Activated naive CD4-positive, alpha-beta T cell treated with anti-CD3 and anti-CD28 coated beads, Interleukin-2, amount 50 U/mL, for 24 hours (primary cell): ENCODE measurements around the gene ZNF442.
"Not testable (repeated sequence)": the region's sequence is repeated elsewhere in the genome, so short reads cannot be mapped to it uniquely, and the experiment has no call there.

Experiments
- H3K27ac Mint-ChIP-seq: one replicate; pipeline ENCODE4 v1.8.0; 2021; ENCODE audit warnings: mild to moderate bottlenecking, mixed read lengths
- H3K27me3 Mint-ChIP-seq: one replicate; pipeline ENCODE4 v1.8.0; 2021; ENCODE audit warnings: mixed read lengths
- H3K36me3 Mint-ChIP-seq: one replicate; pipeline ENCODE4 v1.8.0; 2021; ENCODE audit warnings: mixed read lengths
- H3K4me1 Mint-ChIP-seq: one replicate; pipeline ENCODE4 v1.8.0; 2021; ENCODE audit warnings: mixed read lengths
- H3K4me3 Mint-ChIP-seq: one replicate; pipeline ENCODE4 v1.8.0; 2021; ENCODE audit warnings: mild to moderate bottlenecking, mixed read lengths
- H3K9me3 Mint-ChIP-seq: one replicate; pipeline ENCODE4 v1.8.0; 2021; ENCODE audit warnings: mixed read lengths

The ZNF442 gene

GRCh38 chr19:12365236-12366162 lies at the start of gene ZNF442:
Gene ZNF442 (minus strand): TSS chr19:12365683. CDS start chr19:12363631, 2,052 bp downstream.
- Mint-ChIP-seq H3K9me3 (no peaks in the 10 kb centered on the region), H3K27me3 (no peaks in the 10 kb centered on the region), H3K4me3 (peak within 1 kb of the TSS; percentile 98), H3K27ac (peak within 1 kb of the TSS; percentile 68), H3K36me3 (no peaks in the 10 kb centered on the region), H3K4me1 (peaks cover 22% of the 10 kb centered on the region)

GRCh38 chr19:12411893-12412292 lies 46.4 kb upstream of the ZNF442 start:
- Mint-ChIP-seq H3K27ac (no peak overlapping the region), H3K27me3 (no peaks in the 10 kb centered on the region), H3K4me1 (no peaks in the 10 kb centered on the region), H3K36me3 (peaks cover 4% of the 10 kb centered on the region), H3K4me3 (no peak overlapping the region), H3K9me3 (peaks cover 10% of the 10 kb centered on the region)

- H3K4me3 Mint-ChIP-seq, result peak within 1 kb of the TSS; percentile 93
- peaks cover 26% of the 10 kb centered on the region for H3K4me1 Mint-ChIP-seq
- no peaks in the 10 kb centered on the region for H3K9me3 Mint-ChIP-seq
- H3K27ac Mint-ChIP-seq, result peak within 1 kb of the TSS; percentile 89
- peaks cover 12% of the 10 kb centered on the region for H3K36me3 Mint-ChIP-seq
- no peaks in the 10 kb centered on the region for H3K27me3 Mint-ChIP-seq
Measured at GRCh38 chr19:12400633-12401502, 35.4 kb upstream of the ZNF442 start, which contains the start of gene ZNF799. Gene ZNF799 (minus strand): TSS chr19:12401271. CDS start chr19:12401070, 201 bp downstream.

GRCh38 chr19:12399901-12400632 lies 34.6 kb upstream of the ZNF442 start:
- not testable (repeated sequence) for H3K27ac Mint-ChIP-seq, H3K9me3 Mint-ChIP-seq, H3K27me3 Mint-ChIP-seq
- Mint-ChIP-seq H3K36me3 (peaks cover 16% of the 10 kb centered on the region), H3K4me3 (peak overlapping the region; percentile 85), H3K4me1 (peaks cover 30% of the 10 kb centered on the region)

GRCh38 chr19:12391148-12391547 lies 25.7 kb upstream of the ZNF442 start:
- H3K4me3 Mint-ChIP-seq, H3K27ac Mint-ChIP-seq, H3K4me1 Mint-ChIP-seq, H3K27me3 Mint-ChIP-seq: not testable (repeated sequence)
- Mint-ChIP-seq H3K36me3 (peaks cover 46% of the 10 kb centered on the region), H3K9me3 (peaks cover 12% of the 10 kb centered on the region)

GRCh38 chr19:12386365-12386764 lies 20.9 kb upstream of the ZNF442 start:
- not testable (repeated sequence) for H3K27ac Mint-ChIP-seq, H3K4me1 Mint-ChIP-seq, H3K4me3 Mint-ChIP-seq, H3K9me3 Mint-ChIP-seq, H3K27me3 Mint-ChIP-seq
- peaks cover 33% of the 10 kb centered on the region for H3K36me3 Mint-ChIP-seq

- H3K4me3 Mint-ChIP-seq, result no peak overlapping the region
- H3K36me3 Mint-ChIP-seq, result peaks cover 39% of the 10 kb centered on the region
- no peak overlapping the region for H3K27ac Mint-ChIP-seq
- peaks cover 14% of the 10 kb centered on the region for H3K9me3 Mint-ChIP-seq
- no peaks in the 10 kb centered on the region for H3K27me3 Mint-ChIP-seq
- no peaks in the 10 kb centered on the region for H3K4me1 Mint-ChIP-seq
Measured at GRCh38 chr19:12380444-12380737, 14.9 kb upstream of the ZNF442 start.

- no peak overlapping the region for H3K4me3 Mint-ChIP-seq
- no peaks in the 10 kb centered on the region for H3K4me1 Mint-ChIP-seq
- no peaks in the 10 kb centered on the region for H3K27me3 Mint-ChIP-seq
- peaks cover 37% of the 10 kb centered on the region for H3K36me3 Mint-ChIP-seq
- no peak overlapping the region for H3K27ac Mint-ChIP-seq
- peaks cover 14% of the 10 kb centered on the region for H3K9me3 Mint-ChIP-seq
Measured at GRCh38 chr19:12379732-12380443, 14.4 kb upstream of the ZNF442 start.

GRCh38 chr19:12374026-12374425 lies 8.5 kb upstream of the ZNF442 start:
- H3K9me3 Mint-ChIP-seq, result peaks cover 7% of the 10 kb centered on the region
- no peak overlapping the region for H3K4me3 Mint-ChIP-seq

GRCh38 chr19:12364391-12365235 lies 870 bp downstream of the ZNF442 start:
- Mint-ChIP-seq H3K9me3 (no peaks in the 10 kb centered on the region), H3K27ac (peak overlapping the region; percentile 68), H3K36me3 (no peaks in the 10 kb centered on the region), H3K27me3 (no peaks in the 10 kb centered on the region), H3K4me1 (peaks cover 22% of the 10 kb centered on the region), H3K4me3 (peak overlapping the region; percentile 98)

More at GRCh38 chr19:12374026-12374425, 8.5 kb upstream of the ZNF442 start:
- H3K36me3 Mint-ChIP-seq, result peaks cover 13% of the 10 kb centered on the region
- H3K4me1 Mint-ChIP-seq, result no peaks in the 10 kb centered on the region
- H3K27me3 Mint-ChIP-seq, result no peaks in the 10 kb centered on the region
- no peak overlapping the region for H3K27ac Mint-ChIP-seq

- H3K9me3 Mint-ChIP-seq, H3K27ac Mint-ChIP-seq, H3K36me3 Mint-ChIP-seq, H3K4me3 Mint-ChIP-seq, H3K27me3 Mint-ChIP-seq: not testable (repeated sequence)
- peaks cover 22% of the 10 kb centered on the region for H3K4me1 Mint-ChIP-seq
Measured at GRCh38 chr19:12362236-12362635, 3.2 kb downstream of the ZNF442 start.

GRCh38 chr19:12353375-12353774 lies 12.1 kb downstream of the ZNF442 start:
- H3K4me3 Mint-ChIP-seq, result no peak overlapping the region
- no peaks in the 10 kb centered on the region for H3K27me3 Mint-ChIP-seq
- peaks cover 24% of the 10 kb centered on the region for H3K9me3 Mint-ChIP-seq

GRCh38 chr19:12350890-12351197 lies 14.6 kb downstream of the ZNF442 start:
- no peak overlapping the region for H3K4me3 Mint-ChIP-seq
- H3K4me1 Mint-ChIP-seq, result no peaks in the 10 kb centered on the region
- no peaks in the 10 kb centered on the region for H3K27me3 Mint-ChIP-seq
- H3K36me3 Mint-ChIP-seq, result peaks cover 36% of the 10 kb centered on the region
- peaks cover 24% of the 10 kb centered on the region for H3K9me3 Mint-ChIP-seq
- H3K27ac Mint-ChIP-seq, result no peak overlapping the region

More at GRCh38 chr19:12353375-12353774, 12.1 kb downstream of the ZNF442 start:
- Mint-ChIP-seq H3K27ac (no peak overlapping the region), H3K36me3 (peaks cover 38% of the 10 kb centered on the region), H3K4me1 (no peaks in the 10 kb centered on the region)

GRCh38 chr19:12350185-12350889 lies 15.1 kb downstream of the ZNF442 start:
- H3K4me1 Mint-ChIP-seq, result no peaks in the 10 kb centered on the region
- peaks cover 36% of the 10 kb centered on the region for H3K36me3 Mint-ChIP-seq
- H3K27ac Mint-ChIP-seq, result no peak overlapping the region
- H3K27me3 Mint-ChIP-seq, result no peaks in the 10 kb centered on the region
- H3K9me3 Mint-ChIP-seq, result peaks cover 24% of the 10 kb centered on the region
- H3K4me3 Mint-ChIP-seq, result no peak overlapping the region
